GM19239 (cell line): ENCODE measurements around the gene ABCA13.

Experiments
- DNase-seq: peaks from one replicate; pipeline ENCODE4 v3.0.0; 2011; ENCODE audit warnings: low spot score; ENCODE audit not compliant: insufficient read length
- FAIRE-seq: peaks from 2 replicates; lab custom pipeline; 2011; peaks lifted over from hg19 to GRCh38; lab: Jason Lieb, UNC

Gene ABCA13

GRCh38 chr7:48420206-48420605 is 248.9 kb downstream of the ABCA13 start:
- DNase-seq (no peak), FAIRE-seq (no peak)

- FAIRE-seq (no peak), DNase-seq (no peak)
Measured at GRCh38 chr7:48421357-48421756, 250.1 kb downstream of the ABCA13 start.

GRCh38 chr7:48424731-48425130 is 253.5 kb downstream of the ABCA13 start:
- DNase-seq (no peak), FAIRE-seq (no peak)

- no peak for DNase-seq
- FAIRE-seq, result no peak
Measured at GRCh38 chr7:48426331-48426965, 255.2 kb downstream of the ABCA13 start.

- DNase-seq (no peak), FAIRE-seq (no peak)
Measured at GRCh38 chr7:48426966-48427555, 255.8 kb downstream of the ABCA13 start.

- FAIRE-seq (no peak), DNase-seq (no peak)
Measured at GRCh38 chr7:48427671-48428070, 256.4 kb downstream of the ABCA13 start.

GRCh38 chr7:48428091-48428684 is 256.9 kb downstream of the ABCA13 start:
- FAIRE-seq (no peak), DNase-seq (no peak)

GRCh38 chr7:48429117-48429516 is 257.9 kb downstream of the ABCA13 start:
- FAIRE-seq, result no peak
- DNase-seq, result no peak

- no peak for FAIRE-seq
- DNase-seq, result no peak
Measured at GRCh38 chr7:48438206-48438605, 266.9 kb downstream of the ABCA13 start.

GRCh38 chr7:48441848-48442492 is 270.7 kb downstream of the ABCA13 start:
- no peak for FAIRE-seq
- no peak for DNase-seq

- DNase-seq, result no peak
- no peak for FAIRE-seq
Measured at GRCh38 chr7:48443051-48443450, 271.8 kb downstream of the ABCA13 start.

GRCh38 chr7:48446721-48447120 is 275.5 kb downstream of the ABCA13 start:
- DNase-seq (no peak), FAIRE-seq (no peak)

- DNase-seq (no peak), FAIRE-seq (no peak)
Measured at GRCh38 chr7:48452218-48452617, 281.0 kb downstream of the ABCA13 start.

GRCh38 chr7:48454750-48455192 is 283.5 kb downstream of the ABCA13 start:
- DNase-seq (no peak), FAIRE-seq (no peak)

GRCh38 chr7:48455363-48455762 is 284.1 kb downstream of the ABCA13 start:
- FAIRE-seq (no peak), DNase-seq (no peak)

- no peak for DNase-seq
- FAIRE-seq, result no peak
Measured at GRCh38 chr7:48458701-48459524, 287.7 kb downstream of the ABCA13 start.

GRCh38 chr7:48466713-48467112 is 295.5 kb downstream of the ABCA13 start:
- DNase-seq, result no peak
- FAIRE-seq, result no peak

GRCh38 chr7:48471196-48471595 is 299.9 kb downstream of the ABCA13 start:
- DNase-seq (no peak), FAIRE-seq (no peak)

- DNase-seq (no peak), FAIRE-seq (no peak)
Measured at GRCh38 chr7:48472640-48473039, 301.4 kb downstream of the ABCA13 start.

GRCh38 chr7:48473205-48473865 is 302.1 kb downstream of the ABCA13 start:
- DNase-seq (no peak), FAIRE-seq (no peak)
